Activated CD4-positive, alpha-beta T cell treated with anti-CD3 and anti-CD28 coated beads, Interleukin-10, Interleukin-2, amounts not matched to agents 100 ng/mL and 50 ng/mL, durations not matched to agents 16 hours and 8 hours (primary cell): ENCODE measurements around the gene SERTAD4.
"Not testable (repeated sequence)": the region's sequence is repeated elsewhere in the genome, so short reads cannot be mapped to it uniquely, and the experiment has no call there.

ENCODE experiments used
- DNase-seq: peaks from one replicate; pipeline ENCODE4 v3.0.0-alpha.2; 2020

Gene SERTAD4

GRCh38 chr1:210262167-210262896 is 29.7 kb downstream of the SERTAD4 start:
- no peak for DNase-seq

- DNase-seq: no peak
These were observed 30.3 kb downstream of the SERTAD4 start for GRCh38 chr1:210262897-210263272.

DNA sequence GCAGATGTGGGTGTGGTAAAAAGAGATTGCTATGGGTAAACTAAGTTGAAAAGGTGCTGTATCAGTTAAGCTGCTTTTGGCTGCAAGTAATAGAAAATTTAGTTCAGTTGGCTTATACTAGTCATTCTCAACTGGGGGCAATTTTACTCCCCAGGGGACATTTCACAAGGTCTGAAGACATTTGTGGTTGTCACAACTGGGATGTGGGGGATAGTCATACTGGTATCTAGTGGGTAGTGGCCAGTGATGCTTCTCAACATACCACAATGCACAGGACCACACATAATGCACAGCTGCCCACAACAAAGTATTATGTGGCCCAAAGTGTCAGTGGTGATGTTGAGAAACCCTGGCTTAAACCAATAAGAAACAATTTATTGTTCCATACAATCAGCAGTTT is 31.4 kb downstream of the SERTAD4 start:
- no peak for DNase-seq

- no peak for DNase-seq
These were observed 32.1 kb downstream of the SERTAD4 start for GRCh38 chr1:210264496-210265380.

DNA sequence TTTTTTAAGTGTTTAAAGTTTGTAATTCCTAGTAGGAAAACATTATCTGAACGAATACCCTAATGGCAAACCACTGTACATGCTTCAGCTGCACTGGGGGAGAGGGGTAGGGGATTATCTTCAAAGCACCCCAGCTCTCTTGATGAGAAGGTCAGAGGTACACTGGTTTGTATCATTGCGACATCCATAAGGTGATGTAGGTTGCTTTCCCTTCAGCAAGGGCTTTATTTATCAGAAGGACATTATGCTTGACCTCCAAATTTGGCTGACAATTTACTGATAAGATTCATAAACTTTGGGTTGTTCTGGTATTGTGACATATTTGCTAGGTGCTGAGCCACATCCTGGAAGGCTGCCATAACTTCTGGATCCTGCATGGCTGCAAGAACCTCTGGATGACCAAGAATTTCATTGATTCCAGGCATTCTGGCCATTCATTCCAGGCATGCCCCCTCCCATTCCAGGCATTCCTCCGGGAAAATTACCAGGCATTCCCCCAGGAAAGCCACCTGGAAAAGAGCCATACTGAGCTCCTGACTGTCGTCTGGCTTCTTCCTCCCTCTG is 32.9 kb downstream of the SERTAD4 start:
- not testable (repeated sequence) for DNase-seq

- DNase-seq: no peak
These were observed 37.4 kb downstream of the SERTAD4 start for GRCh38 chr1:210269981-210270380.

- no peak for DNase-seq
These were observed 40.1 kb downstream of the SERTAD4 start for GRCh38 chr1:210272666-210273065.

- no peak for DNase-seq
These were observed 47.6 kb downstream of the SERTAD4 start for GRCh38 chr1:210280221-210280620.

GRCh38 chr1:210288116-210288515 is 55.5 kb downstream of the SERTAD4 start:
- no peak for DNase-seq

DNA sequence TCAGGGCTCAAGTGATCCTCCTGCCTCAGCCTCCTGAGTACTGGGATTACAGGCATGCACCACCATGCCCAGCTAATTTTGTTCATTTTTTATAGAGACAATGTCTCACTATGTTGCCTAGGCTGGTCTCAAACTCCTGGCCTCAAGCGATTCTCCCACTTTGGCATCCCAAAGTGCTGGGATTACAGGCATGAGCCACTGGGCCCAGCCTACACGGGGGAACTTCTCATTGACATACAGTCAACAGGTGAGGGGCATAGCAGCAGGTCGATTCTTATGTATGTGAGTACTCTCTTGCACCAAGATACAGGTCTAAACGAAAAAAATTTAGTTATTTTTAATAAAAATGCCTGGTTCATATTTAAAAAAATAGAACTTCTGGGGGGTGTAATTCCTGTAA is 56.7 kb downstream of the SERTAD4 start:
- no peak for DNase-seq

DNA sequence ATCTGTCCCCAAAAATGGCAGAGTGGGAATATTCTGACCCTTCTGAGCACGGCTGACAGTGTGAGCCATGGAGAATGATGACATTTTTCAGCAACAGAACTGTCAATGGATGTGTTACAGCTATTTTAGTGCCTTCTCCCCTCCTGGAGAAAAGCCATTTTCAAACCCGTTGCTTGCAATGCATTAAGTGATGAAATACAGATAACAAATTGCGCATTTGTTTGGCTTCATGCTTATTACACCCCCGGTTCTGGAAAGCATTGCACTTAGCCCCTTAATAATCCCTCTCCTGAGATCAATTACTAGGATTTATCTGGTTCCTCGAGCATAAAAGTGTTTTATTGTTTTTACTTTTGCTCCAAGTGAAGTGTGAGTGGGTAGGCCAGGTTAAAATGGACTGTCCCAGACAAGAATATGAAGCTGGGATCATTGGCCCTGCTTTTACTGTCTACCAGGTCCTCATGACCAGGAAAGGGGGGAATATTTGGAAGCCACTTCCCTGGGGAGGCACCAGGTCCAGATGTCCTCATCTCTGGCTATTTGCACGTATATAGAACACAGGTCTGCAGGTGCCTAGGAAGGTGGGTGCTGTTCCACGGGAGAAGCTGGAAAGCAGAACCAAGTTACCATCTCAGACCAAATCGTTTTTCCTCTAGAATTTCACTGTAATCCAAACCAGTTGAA is 58.6 kb downstream of the SERTAD4 start:
- DNase-seq: no peak

- DNase-seq: no peak
These were observed 59.2 kb downstream of the SERTAD4 start for GRCh38 chr1:210291786-210292230.

GRCh38 chr1:210292231-210292871 is 59.8 kb downstream of the SERTAD4 start:
- peak; percentile 53 for DNase-seq

- DNase-seq: no peak
These were observed 60.6 kb downstream of the SERTAD4 start for GRCh38 chr1:210293171-210293607.

DNA sequence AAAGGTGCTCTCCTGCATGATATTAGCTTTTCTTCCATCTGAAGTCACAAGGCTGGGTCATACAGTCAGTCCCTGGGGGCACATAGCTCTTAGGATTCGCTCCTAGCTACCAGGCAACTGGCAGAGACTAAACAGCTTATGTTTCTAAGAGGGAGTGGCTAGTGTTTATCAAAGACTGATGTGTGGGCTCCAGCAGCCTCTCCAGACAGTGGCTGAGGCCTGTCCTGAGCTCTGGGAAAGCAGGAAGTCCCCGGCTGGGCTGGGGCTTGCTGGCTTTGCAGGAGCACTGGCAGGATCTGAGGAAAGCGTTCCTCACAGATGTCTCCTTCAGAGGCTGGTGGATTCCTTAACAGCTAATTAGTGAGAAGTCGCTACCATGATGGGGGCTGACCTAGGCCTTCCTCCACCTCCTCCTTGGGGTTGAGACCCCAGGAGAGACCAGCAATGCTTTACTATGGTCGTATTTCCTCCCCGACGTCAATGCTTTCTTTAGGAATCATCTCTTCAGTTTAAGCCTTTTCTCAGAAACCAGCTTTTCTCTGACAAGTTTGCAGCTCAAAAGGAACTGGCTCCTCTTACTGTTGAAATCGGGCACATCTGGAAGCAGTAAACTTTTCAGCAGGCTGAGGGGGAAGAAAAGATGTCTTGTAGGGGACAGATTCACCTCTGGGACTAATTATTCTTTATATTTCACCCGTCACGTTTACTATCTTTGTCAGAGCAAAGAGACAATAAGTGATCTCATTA is 62.6 kb downstream of the SERTAD4 start:
- DNase-seq: no peak
